Liver (tissue), 9 donors: Measurements from ENCODE around the gene MOB3B. TPM values are rescaled to one million over a fixed set of nuclear protein-coding genes. Genes with fewer than 3 reads are reported as not detected.

Source experiments
- DNase-seq: peaks from one replicate; pipeline ENCODE4 v3.0.0-alpha.2; 2017; ENCODE audit warnings: low spot score
- H3K27ac ChIP-seq, 2 donors: one replicate each; pipeline ENCODE4 v1.7.0; 2013; ENCODE audit warnings: inconsistent platforms in 2 of 2, low read length in 2 of 2, control low read depth in 1 of 2, low read depth in 1 of 2, mild to moderate bottlenecking in 1 of 2
- H3K27me3 ChIP-seq, 4 donors: one replicate each; pipeline versions ENCODE4 v1.6.1 to v1.7.0; 2013; ENCODE audit warnings: low read length in 3 of 4, inconsistent platforms in 1 of 4, mild to moderate bottlenecking in 1 of 4, moderate library complexity in 1 of 4; ENCODE audit not compliant: control insufficient read depth in 4 of 4, insufficient read depth in 4 of 4
- H3K36me3 ChIP-seq, 4 donors: one replicate each; pipeline versions ENCODE4 v1.6.1 to v1.7.0; 2013; ENCODE audit warnings: low read length in 3 of 4, mild to moderate bottlenecking in 3 of 4, low read depth in 1 of 4, moderate library complexity in 1 of 4; ENCODE audit not compliant: control insufficient read depth in 4 of 4, insufficient read depth in 3 of 4
- H3K4me1 ChIP-seq, 4 donors: one replicate each; pipeline versions ENCODE4 v1.6.1 to v1.7.0; 2013; ENCODE audit warnings: low read length in 3 of 4, mild to moderate bottlenecking in 3 of 4, moderate library complexity in 1 of 4; ENCODE audit not compliant: control insufficient read depth in 4 of 4, insufficient read depth in 4 of 4
- H3K4me3 ChIP-seq, 3 donors: one replicate each; pipeline versions ENCODE4 v1.6.1 to v1.7.0; 2013; ENCODE audit warnings: low read length in 3 of 3, control low read depth in 1 of 3, low read depth in 1 of 3, mild to moderate bottlenecking in 1 of 3
- H3K9ac ChIP-seq, 2 donors: one replicate each; pipeline ENCODE4 v1.7.0; 2013; ENCODE audit warnings: low read length in 2 of 2, mild to moderate bottlenecking in 2 of 2, moderate library complexity in 2 of 2, control low read depth in 1 of 2, low read depth in 1 of 2
- H3K9me3 ChIP-seq, 4 donors: one replicate each; pipeline versions ENCODE4 v1.6.1 to v1.7.0; 2013; ENCODE audit warnings: low read length in 3 of 4; ENCODE audit not compliant: control insufficient read depth in 4 of 4
- ATF3 ChIP-seq: IDR thresholded peaks from 2 replicates; pipeline ENCODE4 v1.6.1; 2016; ENCODE audit warnings: antibody characterized with exemption
- EGR1 ChIP-seq, 2 donors: IDR thresholded peaks; 2 replicates each; pipeline ENCODE4 v1.6.1; 2016 to 2018; ENCODE audit warnings: antibody characterized with exemption in 2 of 2, low read depth in 2 of 2
- FOXA1 ChIP-seq: IDR thresholded peaks from 2 replicates; pipeline ENCODE4 v1.6.1; 2016; ENCODE audit warnings: antibody characterized with exemption
- FOXA2 ChIP-seq: IDR thresholded peaks from 2 replicates; pipeline ENCODE4 v1.6.1; 2016; ENCODE audit warnings: antibody characterized with exemption
- GABPA ChIP-seq, 2 donors: IDR thresholded peaks in 1 of 2; conservative IDR thresholded peaks in 1 of 2; 2 replicates each; pipeline ENCODE4 v1.6.1; 2016; ENCODE audit warnings: antibody characterized with exemption in 2 of 2, mild to moderate bottlenecking in 1 of 2, moderate library complexity in 1 of 2
- HNF4A ChIP-seq, 2 donors: conservative IDR thresholded peaks; 2 replicates each; pipeline ENCODE4 v1.6.1; 2016; ENCODE audit warnings: antibody characterized with exemption in 2 of 2, mild to moderate bottlenecking in 2 of 2
- HNF4G ChIP-seq: IDR thresholded peaks from 2 replicates; pipeline ENCODE4 v1.6.1; 2016; ENCODE audit warnings: antibody characterized with exemption
- JUND ChIP-seq, 2 donors: IDR thresholded peaks; 2 replicates each; pipeline ENCODE4 v1.6.1; 2016; ENCODE audit warnings: antibody characterized with exemption in 2 of 2
- MAX ChIP-seq: IDR thresholded peaks from 2 replicates; pipeline ENCODE4 v1.6.1; 2016; ENCODE audit warnings: antibody characterized with exemption
- NR2F2 ChIP-seq: IDR thresholded peaks from 2 replicates; pipeline ENCODE4 v1.6.1; 2016; ENCODE audit warnings: antibody characterized with exemption
- RAD21 ChIP-seq, 2 donors: IDR thresholded peaks; 2 replicates each; pipeline ENCODE4 v1.6.1; 2016; ENCODE audit warnings: antibody characterized with exemption in 2 of 2, mild to moderate bottlenecking in 2 of 2
- SP1 ChIP-seq: IDR thresholded peaks from 2 replicates; pipeline ENCODE4 v1.6.1; 2018; ENCODE audit warnings: antibody characterized with exemption, mild to moderate bottlenecking
- YY1 ChIP-seq: IDR thresholded peaks from 2 replicates; pipeline ENCODE4 v1.6.1; 2016; ENCODE audit warnings: antibody characterized with exemption, mild to moderate bottlenecking
- ZBTB33 ChIP-seq: IDR thresholded peaks from 2 replicates; pipeline ENCODE4 v1.6.1; 2016; ENCODE audit warnings: antibody characterized with exemption
- WGBS: extraction: QIAGEN DNeasy Blood & Tissue Kit; methylation state at CpG from one replicate; pipeline ENCODE4 v1.1.7; 2013; 5-methylcytosine and 5-hydroxymethylcytosine counted together
- polyA plus RNA-seq, 2 donors: library from polyadenylated mRNA; stranded (reverse) in 1 of 2; unstranded in 1 of 2; fragments of 200-250 nt in 1 of 2; fragments of >200 nt in 1 of 2; fragmentation: Nextera tagmentation in 1 of 2; extraction: Ambion mirVana in 1 of 2; gene quantifications; one replicate each; pipeline versions ENCODE4 v1.2.1 to v1.2.3, GENCODE V29; 2013 to 2015
- total RNA-seq, 2 donors: library from RNA; depleted of rRNA; stranded (reverse); fragments of >200 nt; gene quantifications; one replicate each; pipeline ENCODE4 v1.2.3, GENCODE V29; 2014
- donor health status: healthy.
- donor health status: healthy.
- donor health status: healthy.
- donor health status: healthy.
- donor health status: healthy.

MOB3B gene
- total and polyA plus RNA-seq, 4 donors, result 0.36 to 1.1 (median 0.76) TPM

- Histone ChIP-seq H3K27ac (no peak overlapping the region), H3K27me3 (no peaks in the 10 kb centered on the region), H3K36me3 (no peaks in the 10 kb centered on the region), H3K9me3 (no peaks in the 10 kb centered on the region), H3K4me1 (no peaks in the 10 kb centered on the region), H3K9ac (no peak overlapping the region), H3K4me3 (no peak overlapping the region)
- WGBS, result 54% methylated on average over 1 of the region's 1 CpG
- DNase-seq, result no peak
- no peak for TF ChIP-seq RAD21 (IDR thresholded peaks at IDR 0.05)
- TF ChIP-seq HNF4A (conservative IDR thresholded peaks at IDR 0.05), result no peak
- TF ChIP-seq MAX, result no peak
- no peak for TF ChIP-seq NR2F2
- no peak for TF ChIP-seq GABPA (IDR thresholded peaks at IDR 0.05 in 1 of 2, conservative IDR thresholded peaks at IDR 0.05 in 1 of 2)
- TF ChIP-seq SP1, result no peak
- no peak for TF ChIP-seq ATF3
- no peak for TF ChIP-seq YY1
- no peak for TF ChIP-seq JUND (IDR thresholded peaks at IDR 0.05)
Measured at GRCh38 chr9:27407491-27407890, 122.1 kb downstream of the MOB3B start.

- TF ChIP-seq SP1, result no peak
- no peak for TF ChIP-seq MAX
- TF ChIP-seq YY1, result no peak
- no peak for TF ChIP-seq EGR1 (IDR thresholded peaks at IDR 0.05; ENCODE audit: low read depth in 2 of 2)
- TF ChIP-seq ATF3, result no peak
- TF ChIP-seq HNF4A (conservative IDR thresholded peaks at IDR 0.05), result no peak
- TF ChIP-seq FOXA1, result no peak
- no peak for TF ChIP-seq NR2F2
- Histone ChIP-seq H3K36me3 (no peaks in the 10 kb centered on the region), H3K27me3 (no peaks in the 10 kb centered on the region), H3K27ac (no peak overlapping the region), H3K4me3 (no peak overlapping the region), H3K9me3 (no peaks in the 10 kb centered on the region), H3K9ac (no peak overlapping the region), H3K4me1 (no peaks in the 10 kb centered on the region)
- DNase-seq, result no peak
Measured at GRCh38 chr9:27404661-27405060, 125.0 kb downstream of the MOB3B start.

- WGBS, result 86% methylated on average over 2 of the region's 2 CpGs
- H3K27ac ChIP-seq, result no peak overlapping the region
- no peaks in the 10 kb centered on the region for H3K36me3 ChIP-seq
- TF ChIP-seq NR2F2 (no peak), FOXA2 (no peak), EGR1 (IDR thresholded peaks at IDR 0.05; ENCODE audit: low read depth in 2 of 2) (no peak), GABPA (IDR thresholded peaks at IDR 0.05 in 1 of 2, conservative IDR thresholded peaks at IDR 0.05 in 1 of 2) (no peak), ZBTB33 (no peak), SP1 (no peak), JUND (IDR thresholded peaks at IDR 0.05) (no peak), HNF4G (no peak)
- no peaks in the 10 kb centered on the region for H3K4me1 ChIP-seq
- no peaks in the 10 kb centered on the region for H3K9me3 ChIP-seq
- no peak overlapping the region for H3K9ac ChIP-seq
- no peaks in the 10 kb centered on the region for H3K27me3 ChIP-seq
- no peak overlapping the region for H3K4me3 ChIP-seq
- DNase-seq, result no peak
Measured at GRCh38 chr9:27402626-27403025, 127.0 kb downstream of the MOB3B start.
